COR-L47 (cell line): Measurements from ENCODE around the gene MINPP1.
A peak's percentile ranks its signal among the peaks of the same experiment; 100 is the strongest.
"Not testable (repeated sequence)": the region's sequence is repeated elsewhere in the genome, so short reads cannot be mapped to it uniquely, and the experiment has no call there.

Experiments used
- DNase-seq: peaks from one replicate; lab custom pipeline; 2025; lab: John Stamatoyannopoulos, UW

The MINPP1 gene

DNA sequence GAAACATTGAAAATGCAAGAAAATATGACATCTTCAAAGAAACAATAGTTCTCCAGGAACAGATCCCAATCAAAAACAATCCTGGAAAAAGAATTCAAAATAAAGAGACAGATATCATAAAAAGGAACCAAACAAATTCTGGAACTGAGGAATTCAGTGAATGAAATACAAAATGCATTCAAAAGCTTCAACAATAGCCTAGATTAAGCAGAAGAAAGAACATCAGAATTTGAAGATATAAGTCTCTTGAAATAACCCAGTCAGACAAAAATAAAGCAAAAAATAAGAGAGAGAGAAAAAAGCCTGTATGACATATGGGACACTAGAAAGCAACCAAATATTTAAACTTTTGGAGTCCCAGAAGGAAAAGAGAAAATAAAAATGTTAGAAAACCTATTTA is 60.3 kb downstream of the MINPP1 start:
- no peak for DNase-seq

DNA sequence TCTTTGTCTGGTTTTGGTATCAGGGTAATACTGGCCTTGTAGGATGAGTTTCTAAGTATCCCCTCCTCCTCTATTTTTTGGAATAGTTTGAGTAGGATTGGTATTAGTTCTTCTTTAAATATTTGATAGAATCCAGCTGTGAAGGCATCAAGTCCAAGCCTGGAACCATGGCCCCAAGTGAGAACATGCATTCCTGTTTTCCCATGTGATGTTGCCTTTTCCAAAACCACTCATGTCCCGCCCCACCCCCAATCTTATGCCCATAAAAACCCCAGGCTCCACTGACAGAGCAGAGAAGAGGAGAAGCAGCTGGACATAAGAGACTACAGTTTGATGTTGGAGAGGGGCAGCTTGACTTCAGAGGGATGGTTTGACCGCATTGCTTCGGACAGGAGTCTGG is 71.2 kb downstream of the MINPP1 start:
- DNase-seq: no peak

- no peak for DNase-seq
Observed at GRCh38 chr10:87578160-87578841, 73.6 kb downstream of the MINPP1 start.

DNA sequence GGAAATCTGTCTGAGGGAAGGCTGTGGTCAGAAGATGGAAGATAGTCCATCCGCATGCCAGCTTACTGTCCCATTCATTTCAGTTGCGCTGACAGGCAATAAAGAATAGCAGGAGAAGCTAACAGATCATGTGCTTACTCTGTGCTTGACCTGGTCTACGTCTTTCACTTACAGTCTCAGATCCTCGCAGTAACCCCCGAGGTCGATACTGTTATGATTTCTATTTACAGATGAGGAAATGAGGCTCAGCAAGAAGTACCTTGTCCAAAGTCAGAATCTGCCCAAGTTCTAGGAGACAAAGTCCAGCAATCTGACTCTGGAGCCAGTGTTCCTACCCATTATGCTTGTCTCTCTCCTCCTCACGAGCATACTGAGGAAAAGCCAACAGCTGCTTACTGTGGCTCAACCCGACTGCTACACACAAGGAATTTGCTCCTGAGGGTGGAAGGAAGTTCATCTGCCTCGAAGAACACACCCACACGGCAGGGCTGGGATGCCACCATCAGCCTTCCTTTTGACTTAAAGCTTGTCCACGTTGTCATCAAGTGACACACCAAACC is 74.2 kb downstream of the MINPP1 start:
- no peak for DNase-seq

DNA sequence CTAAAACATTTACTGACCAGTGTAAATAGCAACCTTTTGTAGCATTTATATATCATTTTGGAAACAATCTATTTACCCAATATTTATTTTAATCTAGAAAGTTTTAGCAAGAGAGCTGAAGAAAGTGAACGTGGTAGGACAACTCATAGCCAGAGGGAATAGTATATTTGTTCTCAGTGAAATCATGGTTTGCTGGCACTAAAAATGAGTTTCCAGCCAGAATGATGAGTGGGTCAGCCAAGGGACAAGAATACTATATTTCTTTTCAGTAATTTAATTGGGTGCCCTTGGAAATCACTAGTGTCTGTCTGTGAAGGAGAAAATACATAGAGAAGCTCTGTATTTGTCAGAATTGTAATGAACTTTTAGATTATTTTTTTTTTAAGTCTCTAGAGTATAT is 74.9 kb downstream of the MINPP1 start:
- no peak for DNase-seq

- no peak for DNase-seq
Observed at GRCh38 chr10:87580016-87580415, 75.3 kb downstream of the MINPP1 start.

GRCh38 chr10:87585565-87586514 is 81.1 kb downstream of the MINPP1 start:
- DNase-seq: peak; percentile 9

- no peak for DNase-seq
Observed at GRCh38 chr10:87589645-87590051, 85.0 kb downstream of the MINPP1 start.

DNA sequence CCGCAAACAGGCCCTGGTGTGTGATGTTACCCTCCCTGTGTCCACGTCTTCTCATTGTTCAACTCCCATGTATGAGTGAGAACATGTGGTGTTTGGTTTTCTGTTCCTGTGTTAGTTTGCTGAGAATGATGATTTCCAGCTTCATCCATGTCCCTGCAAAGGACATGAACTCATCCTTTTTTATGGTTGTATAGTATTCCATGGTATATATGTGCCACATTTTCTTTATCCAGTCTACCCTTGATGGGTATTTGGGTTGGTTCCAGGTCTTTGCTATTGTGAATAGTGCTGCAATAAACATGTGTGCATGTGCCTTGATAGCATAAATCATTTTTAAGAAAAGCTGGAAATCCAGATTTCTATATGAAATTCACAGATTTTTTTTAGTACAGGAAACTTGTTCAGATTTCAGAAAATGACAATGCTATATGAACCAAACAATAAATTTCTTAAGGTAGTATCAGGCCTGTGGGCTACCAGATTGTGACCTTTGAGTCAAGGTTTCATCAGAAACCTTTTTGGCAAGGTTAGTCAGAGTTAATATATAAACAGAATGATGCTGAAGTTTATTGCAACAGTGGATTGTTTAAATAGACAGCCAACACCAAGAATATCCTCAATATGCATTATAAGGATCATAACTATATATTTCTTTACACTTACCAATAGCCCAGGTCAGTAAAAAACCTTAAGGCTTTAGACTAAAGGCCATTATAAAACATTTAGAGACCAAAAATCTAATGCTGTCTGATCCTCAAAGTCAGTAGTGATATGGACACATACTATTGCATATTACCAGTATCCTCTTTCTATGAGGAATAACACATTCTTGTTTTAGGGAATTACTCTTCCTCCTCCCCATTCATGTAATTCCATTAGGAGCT is 86.3 kb downstream of the MINPP1 start:
- no peak for DNase-seq

DNA sequence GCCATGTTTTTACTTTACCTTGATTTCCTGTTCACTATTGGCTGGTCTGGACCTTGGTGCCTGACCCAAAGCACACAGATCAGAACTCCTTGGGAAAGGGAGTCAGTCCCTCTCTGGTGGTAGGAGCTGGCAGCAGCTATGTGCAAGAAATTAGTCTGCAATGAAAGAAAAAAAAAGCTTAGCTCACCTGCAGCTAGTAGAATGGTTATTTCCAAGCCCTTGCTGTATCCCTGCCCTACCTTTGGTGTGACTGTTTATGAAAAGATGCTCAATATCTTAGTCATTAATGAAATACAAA is 86.8 kb downstream of the MINPP1 start:
- no peak for DNase-seq

DNA sequence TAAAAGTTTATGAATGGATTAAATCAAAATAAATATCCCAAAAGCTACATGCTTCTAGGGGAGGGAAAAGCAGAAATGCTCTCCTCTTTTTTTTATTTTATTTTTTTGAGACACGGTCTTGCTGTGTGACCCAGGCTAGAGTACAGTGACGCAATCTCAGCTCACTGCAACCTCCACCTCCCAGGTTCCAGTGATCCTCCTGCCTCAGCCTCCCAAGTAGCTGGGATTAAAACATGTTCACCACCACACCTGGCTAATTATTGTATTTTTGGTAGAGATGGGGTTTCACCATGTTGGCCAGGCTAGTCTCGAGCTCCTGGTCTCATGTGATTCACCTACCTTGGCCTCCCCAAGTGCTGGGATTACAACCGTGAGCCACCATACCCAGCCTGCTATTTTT is 88.2 kb downstream of the MINPP1 start:
- not testable (repeated sequence) for DNase-seq

DNA sequence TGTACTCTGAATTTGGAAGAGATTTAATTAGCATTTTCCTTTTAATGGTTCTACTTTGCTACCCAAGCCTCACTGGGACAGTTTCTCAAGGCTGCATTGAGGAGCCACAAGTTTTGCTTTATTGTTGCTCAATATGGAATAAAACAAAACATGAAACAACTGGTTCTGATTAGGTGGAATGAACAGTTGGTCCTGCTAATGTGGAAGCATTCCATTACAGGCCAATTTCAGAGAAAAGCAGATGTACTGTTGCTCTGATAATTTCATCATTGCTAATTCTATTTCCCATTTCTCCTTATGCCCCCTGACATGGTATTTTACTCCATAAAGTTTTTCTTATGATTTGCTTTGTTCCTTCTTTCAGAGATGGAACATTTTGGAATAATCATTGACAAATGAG is 89.0 kb downstream of the MINPP1 start:
- no peak for DNase-seq

GRCh38 chr10:87594181-87594580 is 89.5 kb downstream of the MINPP1 start:
- no peak for DNase-seq

GRCh38 chr10:87594864-87595263 is 90.2 kb downstream of the MINPP1 start:
- DNase-seq: no peak

GRCh38 chr10:87596351-87596750 is 91.7 kb downstream of the MINPP1 start:
- no peak for DNase-seq

DNA sequence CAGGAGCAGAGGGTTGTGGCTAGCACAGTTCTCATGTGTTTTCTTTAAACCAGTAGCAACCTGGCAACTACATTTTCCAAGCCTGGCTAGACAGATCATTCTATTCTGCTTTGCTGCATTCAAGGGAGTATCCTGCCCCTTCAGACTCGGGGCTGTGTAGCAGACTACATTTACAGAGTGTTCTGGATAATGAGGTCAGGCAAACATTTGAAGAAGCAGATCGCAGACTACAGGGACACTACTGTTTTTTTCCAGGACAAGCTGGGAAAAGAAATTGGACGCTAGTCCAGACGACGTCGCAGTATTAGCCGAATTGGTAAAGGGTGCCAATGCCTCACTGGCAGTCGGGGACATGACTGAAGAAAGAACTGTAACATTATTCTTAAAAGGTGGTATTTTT is 94.0 kb downstream of the MINPP1 start:
- no peak for DNase-seq

DNA sequence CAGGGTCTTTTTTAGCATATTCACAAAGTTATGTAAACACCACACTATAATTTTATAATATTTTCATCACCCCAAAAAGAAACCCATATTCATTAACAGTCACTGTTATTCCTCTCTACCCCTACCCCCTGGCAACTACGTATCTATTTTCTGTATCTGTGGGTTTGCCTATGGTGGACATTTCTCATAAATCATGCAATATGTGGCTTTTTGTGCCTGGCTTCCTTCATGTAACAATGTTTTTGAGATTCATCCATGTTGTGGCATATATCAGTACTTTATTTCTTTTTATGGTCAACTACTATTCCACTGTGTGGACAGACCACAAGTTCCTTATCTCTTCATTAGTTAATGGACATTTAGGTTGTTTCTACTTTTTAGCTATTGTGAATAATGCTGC is 95.9 kb downstream of the MINPP1 start:
- no peak for DNase-seq
